ENCODE results near the gene CARMIL3. TPM values are rescaled to one million over a fixed set of nuclear protein-coding genes. Genes with fewer than 3 reads are reported as not detected.

The CARMIL3 gene
- total RNA-seq, 1 donor from 2014 or later = 1.2 TPM

DNA sequence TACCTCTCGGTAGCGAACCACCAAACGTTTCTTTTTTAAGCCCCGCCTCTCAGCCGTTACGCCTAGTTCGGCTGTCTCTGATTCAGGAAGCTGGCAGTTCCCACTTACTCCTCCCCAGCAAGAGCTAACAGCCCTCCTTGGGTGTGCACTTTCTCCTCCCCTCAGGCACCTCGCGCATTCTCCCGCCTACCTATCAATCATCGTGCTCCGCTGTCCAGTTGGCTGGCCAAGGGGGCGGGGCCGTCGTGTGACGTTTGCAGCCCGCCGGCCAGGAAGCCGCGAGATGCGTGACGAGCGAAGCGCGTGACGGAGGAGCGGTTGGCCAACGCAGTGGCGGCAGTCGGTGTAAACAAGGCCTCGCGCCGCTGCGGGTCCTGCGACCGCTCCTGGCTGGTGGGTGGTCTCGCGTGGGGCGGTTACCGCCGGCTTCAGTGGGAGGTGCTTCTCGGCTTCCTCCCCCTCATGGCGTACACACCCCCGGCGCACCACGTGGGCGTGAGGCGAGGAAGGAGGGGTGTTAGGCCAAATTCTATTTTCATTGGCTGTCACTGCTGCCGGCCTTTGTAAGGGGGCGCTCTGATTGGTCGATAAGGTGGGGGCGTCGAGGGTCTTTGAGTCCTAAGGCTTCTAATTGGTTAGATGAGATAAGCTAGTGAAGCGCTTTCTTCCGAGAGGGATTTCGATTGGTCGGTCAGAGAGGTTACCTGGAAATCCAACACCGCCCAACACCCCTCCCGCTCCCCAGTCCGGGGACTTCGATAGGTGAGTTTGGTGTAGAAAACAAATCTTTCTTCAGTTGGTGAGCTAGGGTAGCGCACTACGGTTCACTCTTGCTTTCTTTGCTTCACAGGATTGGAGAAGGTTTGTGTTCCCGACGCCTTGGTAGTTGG lies 63.0 kb downstream of the CARMIL3 start, which contains the start of the genes DCAF11 and NRL:
Gene DCAF11, plus strand, starts transcription at position 246 of the 890 bp plus-strand sequence. CDS start 818 bp downstream, outside the sequence.
Gene NRL, minus strand, starts transcription at position 418 of the 890 bp plus-strand sequence. CDS start 32,101 bp downstream, outside the sequence.
- Histone ChIP-seq H3K4me3 (peak within 1 kb of the TSS; percentile 84 to 86), H3K27ac (peak within 1 kb of the TSS; percentile 98), H3K4me1 (peaks cover 26% of the 10 kb centered on the region), H3K27me3 (no peaks in the 10 kb centered on the region), H3K36me3 (peaks cover 0 to 27% of the 10 kb centered on the region in 2 donors), H3K9me3 (no peaks in the 10 kb centered on the region)
- DNase-seq (ENCODE audit: extremely low spot score in 2 of 2) = peak; percentile 99 to 100
- intact Hi-C loops (cut with DNase I) = loop anchor here (2.0 kb wide), 1 partner anchor 26 kb away; the partner anchor contains the start of gene EMC9
- TF ChIP-seq, protein P1, sequence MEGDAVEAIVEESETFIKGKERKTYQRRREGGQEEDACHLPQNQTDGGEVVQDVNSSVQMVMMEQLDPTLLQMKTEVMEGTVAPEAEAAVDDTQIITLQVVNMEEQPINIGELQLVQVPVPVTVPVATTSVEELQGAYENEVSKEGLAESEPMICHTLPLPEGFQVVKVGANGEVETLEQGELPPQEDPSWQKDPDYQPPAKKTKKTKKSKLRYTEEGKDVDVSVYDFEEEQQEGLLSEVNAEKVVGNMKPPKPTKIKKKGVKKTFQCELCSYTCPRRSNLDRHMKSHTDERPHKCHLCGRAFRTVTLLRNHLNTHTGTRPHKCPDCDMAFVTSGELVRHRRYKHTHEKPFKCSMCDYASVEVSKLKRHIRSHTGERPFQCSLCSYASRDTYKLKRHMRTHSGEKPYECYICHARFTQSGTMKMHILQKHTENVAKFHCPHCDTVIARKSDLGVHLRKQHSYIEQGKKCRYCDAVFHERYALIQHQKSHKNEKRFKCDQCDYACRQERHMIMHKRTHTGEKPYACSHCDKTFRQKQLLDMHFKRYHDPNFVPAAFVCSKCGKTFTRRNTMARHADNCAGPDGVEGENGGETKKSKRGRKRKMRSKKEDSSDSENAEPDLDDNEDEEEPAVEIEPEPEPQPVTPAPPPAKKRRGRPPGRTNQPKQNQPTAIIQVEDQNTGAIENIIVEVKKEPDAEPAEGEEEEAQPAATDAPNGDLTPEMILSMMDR (IDR thresholded peaks at IDR 0.05) = no peak
- TF ChIP-seq POLR2AphosphoS5 (IDR thresholded peaks at IDR 0.05; ENCODE audit: insufficient read depth in 1 of 2, low read depth in 1 of 2) (peak; percentile 84 to 96), POLR2A (IDR thresholded peaks at IDR 0.05) (no peak)

GRCh38 chr14:24115422-24116127 lies 63.8 kb downstream of the CARMIL3 start:
- Histone ChIP-seq H3K27me3 (no peaks in the 10 kb centered on the region), H3K4me1 (peaks cover 26% of the 10 kb centered on the region), H3K4me3 (peak overlapping the region; percentile 84 to 86), H3K36me3 (peaks cover 0 to 31% of the 10 kb centered on the region in 2 donors), H3K27ac (peak overlapping the region; percentile 98), H3K9me3 (no peaks in the 10 kb centered on the region)
- TF ChIP-seq POLR2A (IDR thresholded peaks at IDR 0.05) (no peak), POLR2AphosphoS5 (IDR thresholded peaks at IDR 0.05; ENCODE audit: insufficient read depth in 1 of 2, low read depth in 1 of 2) (no peak)
- TF ChIP-seq, protein P1 (IDR thresholded peaks at IDR 0.05) = no peak
- DNase-seq (ENCODE audit: extremely low spot score in 2 of 2) = no peak
- intact Hi-C loops (cut with DNase I) = loop anchor here (2.0 kb wide), 1 partner anchor 25 kb away; the partner anchor contains the start of gene EMC9

DNA sequence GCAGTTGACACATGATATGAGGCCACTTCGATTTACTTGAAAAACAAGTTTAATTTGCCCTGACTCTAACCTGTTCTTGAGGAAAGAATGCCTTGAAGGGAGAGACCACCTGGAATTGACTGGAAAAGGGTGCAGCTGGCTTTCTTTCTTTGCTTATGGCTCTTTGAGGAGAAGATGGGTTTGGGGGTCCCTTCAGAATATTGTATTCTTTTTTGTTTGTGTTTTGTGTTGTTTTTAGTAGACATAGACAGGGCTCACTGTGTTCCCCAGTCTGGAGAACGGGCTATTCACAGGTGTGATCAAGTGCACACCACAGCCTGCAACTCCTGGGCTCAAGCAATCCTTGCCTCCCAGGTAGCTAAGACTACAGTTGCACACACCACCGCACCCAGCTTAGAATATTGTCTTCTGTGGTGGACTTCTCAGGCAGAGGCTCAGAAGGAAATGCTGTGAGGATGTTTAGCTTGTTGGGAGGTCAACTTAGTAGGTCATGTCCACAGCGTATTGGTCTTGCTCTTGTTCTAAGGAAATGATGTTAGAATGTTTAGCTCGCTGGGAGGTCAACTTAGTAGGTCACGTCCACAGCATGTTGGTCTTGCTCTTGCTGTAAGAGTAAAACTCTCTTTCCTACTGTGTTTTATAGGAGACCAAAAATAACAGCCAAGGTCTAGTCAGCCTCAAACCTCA lies 64.5 kb downstream of the CARMIL3 start:
- Histone ChIP-seq H3K27ac (peak overlapping the region; percentile 98), H3K4me3 (peak overlapping the region in 1 of 2 donors; percentile 84), H3K9me3 (no peaks in the 10 kb centered on the region), H3K27me3 (no peaks in the 10 kb centered on the region), H3K36me3 (peaks cover 0 to 38% of the 10 kb centered on the region in 2 donors), H3K4me1 (peaks cover 26% of the 10 kb centered on the region)
- intact Hi-C loops (cut with DNase I) = no loop called here
- TF ChIP-seq POLR2AphosphoS5 (IDR thresholded peaks at IDR 0.05; ENCODE audit: insufficient read depth in 1 of 2, low read depth in 1 of 2) = no peak
- no peak for TF ChIP-seq POLR2A (IDR thresholded peaks at IDR 0.05)
- TF ChIP-seq, protein P1 (IDR thresholded peaks at IDR 0.05) = no peak
- DNase-seq (ENCODE audit: extremely low spot score in 2 of 2) = no peak

DNA sequence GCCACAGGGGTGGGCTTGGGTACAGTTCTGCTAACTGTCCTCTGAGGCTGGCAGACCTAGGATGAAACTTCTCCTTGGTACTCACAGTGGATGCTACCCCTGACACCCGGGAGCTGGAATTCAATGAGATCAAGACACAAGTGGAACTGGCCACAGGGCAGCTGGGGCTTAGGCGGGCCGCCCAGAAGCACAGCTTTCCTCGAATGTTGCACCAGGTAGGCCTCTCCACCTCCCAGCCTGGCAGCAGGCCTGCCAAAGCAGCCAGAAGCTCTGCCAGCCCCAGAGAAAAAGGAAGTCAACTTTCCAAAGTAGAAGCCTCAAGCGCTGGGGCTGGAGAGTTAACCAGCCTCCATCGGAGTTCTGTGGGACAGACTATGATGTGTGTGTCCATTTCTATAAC lies 65.4 kb downstream of the CARMIL3 start:
- no peak for DNase-seq (ENCODE audit: extremely low spot score in 2 of 2)
- intact Hi-C loops (cut with DNase I) = no loop called here
- H3K4me1 ChIP-seq = peaks cover 26% of the 10 kb centered on the region
- H3K36me3 ChIP-seq = peaks cover 0 to 48% of the 10 kb centered on the region in 2 donors
- H3K9me3 ChIP-seq = no peaks in the 10 kb centered on the region
- no peaks in the 10 kb centered on the region for H3K27me3 ChIP-seq
- no peak overlapping the region for H3K27ac ChIP-seq
- no peak overlapping the region for H3K4me3 ChIP-seq
- no peak for TF ChIP-seq POLR2AphosphoS5 (IDR thresholded peaks at IDR 0.05; ENCODE audit: insufficient read depth in 1 of 2, low read depth in 1 of 2)
- TF ChIP-seq, protein P1 (IDR thresholded peaks at IDR 0.05) = no peak
- TF ChIP-seq POLR2A (IDR thresholded peaks at IDR 0.05) = no peak

Other genes with a start within 250 kb of the CARMIL3 start
- gene DHRS4, start 98.2 kb upstream of the CARMIL3 start, total RNA-seq = 21.4 TPM
- gene DHRS4L2, start 63.1 kb upstream of the CARMIL3 start, total RNA-seq = 16.7 TPM
- not detected for gene CPNE6, start 19.6 kb downstream of the CARMIL3 start, total RNA-seq
- gene PCK2, start 42.3 kb downstream of the CARMIL3 start, total RNA-seq = 18.7 TPM
- 75.6 TPM for gene DCAF11, start 62.8 kb downstream of the CARMIL3 start, total RNA-seq
- 1.2 TPM for gene NRL, start 62.9 kb downstream of the CARMIL3 start, total RNA-seq
- gene FITM1, start 78.7 kb downstream of the CARMIL3 start, total RNA-seq = not detected
- gene PSME1, start 84.2 kb downstream of the CARMIL3 start, total RNA-seq = 118 TPM
- 23.8 TPM for gene EMC9, start 89.6 kb downstream of the CARMIL3 start, total RNA-seq
- 131 TPM for gene PSME2, start 94.6 kb downstream of the CARMIL3 start, total RNA-seq
- gene RNF31, start 95.5 kb downstream of the CARMIL3 start, total RNA-seq = 87.9 TPM
- 55.0 TPM for gene IRF9, start 109.3 kb downstream of the CARMIL3 start, total RNA-seq
- 5.9 TPM for gene REC8, start 120.1 kb downstream of the CARMIL3 start, total RNA-seq
- gene IPO4, start 136.8 kb downstream of the CARMIL3 start, total RNA-seq = 28.5 TPM
- 37.3 TPM for gene TM9SF1, start 143.4 kb downstream of the CARMIL3 start, total RNA-seq
- 0.74 TPM for gene TSSK4, start 153.7 kb downstream of the CARMIL3 start, total RNA-seq
- gene CHMP4A, start 161.5 kb downstream of the CARMIL3 start, total RNA-seq = 37.6 TPM
- gene MDP1, start 164.1 kb downstream of the CARMIL3 start, total RNA-seq = 32.7 TPM
- gene NEDD8, start 180.4 kb downstream of the CARMIL3 start, total RNA-seq = 140 TPM
- gene GMPR2, start 180.9 kb downstream of the CARMIL3 start, total RNA-seq = 35.6 TPM
- gene TINF2, start 190.6 kb downstream of the CARMIL3 start, total RNA-seq = 64.1 TPM
- gene TGM1, start 211.2 kb downstream of the CARMIL3 start, total RNA-seq = 269 TPM
- gene RABGGTA, start 219.6 kb downstream of the CARMIL3 start, total RNA-seq = 43.5 TPM
- gene DHRS1, start 247.8 kb downstream of the CARMIL3 start, total RNA-seq = 84.2 TPM
- gene NOP9, start 247.8 kb downstream of the CARMIL3 start, total RNA-seq = 13.8 TPM

All from vagina (tissue), 2 donors.